OCI-LY7 (cell line): ENCODE results near the gene KCNMB2.

Experiments used
- CTCF ChIP-seq: fragments of 200-600 bp; sonication (generic); conservative IDR thresholded peaks from 2 replicates; pipeline ENCODE4 v1.5.1; 2014; ENCODE audit warnings: mild to moderate bottlenecking, antibody characterized with exemption, low read length, moderate library complexity, mixed read lengths
- EZH2phosphoT487 ChIP-seq: fragments of 200-600 bp; sonication (generic); IDR thresholded peaks from 2 replicates; pipeline ENCODE4 v1.6.1; 2018; ENCODE audit warnings: low read depth, borderline replicate concordance, mild to moderate bottlenecking, mixed run types, antibody characterized with exemption, low read length, moderate library complexity, mixed read lengths

DNA sequence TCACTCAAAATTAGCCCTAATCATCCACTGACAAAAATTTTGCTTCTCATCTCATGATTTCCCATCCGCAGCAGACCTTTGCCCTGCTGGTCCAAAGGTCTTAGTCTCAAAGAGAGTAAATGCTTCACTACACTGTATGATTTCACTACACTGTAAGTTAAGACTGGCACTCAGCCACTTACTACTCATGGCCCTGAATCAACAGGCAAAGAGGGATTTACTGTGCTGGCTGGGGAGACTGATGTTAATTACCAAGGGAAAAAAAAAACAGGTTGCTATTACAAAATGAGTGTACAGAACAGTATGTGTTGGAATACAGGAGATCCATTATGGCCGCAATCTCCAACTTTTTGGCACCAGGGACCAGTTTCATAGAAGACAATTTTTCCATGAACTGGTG, 320.6 kb downstream of the KCNMB2 start:
- no peak for TF ChIP-seq CTCF
- no peak for TF ChIP-seq EZH2phosphoT487
